COLO668 (cell line): ENCODE results near the gene C7orf33.
"Not testable (repeated sequence)": the region's sequence is repeated elsewhere in the genome, so short reads cannot be mapped to it uniquely, and the experiment has no call there.

ENCODE experiments used
- DNase-seq: peaks from one replicate; lab custom pipeline; 2025; ENCODE audit not compliant: unreplicated experiment; lab: John Stamatoyannopoulos, UW

Gene C7orf33

DNA sequence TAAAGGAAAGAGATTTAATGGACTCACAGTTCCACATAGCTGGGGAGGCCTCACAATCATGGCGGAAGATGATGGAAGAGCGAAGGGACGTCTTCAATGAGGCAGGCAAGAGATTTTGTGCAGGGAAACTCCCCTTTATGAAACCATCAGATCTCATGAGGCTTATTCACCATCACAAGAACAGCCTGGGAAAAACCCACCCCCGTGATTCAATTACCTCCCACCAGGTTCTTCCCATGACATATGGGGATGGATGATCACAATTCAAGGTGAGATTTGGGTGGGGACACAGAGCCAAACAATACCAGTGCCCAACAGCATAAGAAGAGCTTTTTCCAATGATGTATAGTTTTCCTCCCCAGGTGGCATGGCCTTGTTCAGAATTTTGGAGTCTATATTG is 11.2 kb upstream of the C7orf33 start:
- no peak for DNase-seq

DNA sequence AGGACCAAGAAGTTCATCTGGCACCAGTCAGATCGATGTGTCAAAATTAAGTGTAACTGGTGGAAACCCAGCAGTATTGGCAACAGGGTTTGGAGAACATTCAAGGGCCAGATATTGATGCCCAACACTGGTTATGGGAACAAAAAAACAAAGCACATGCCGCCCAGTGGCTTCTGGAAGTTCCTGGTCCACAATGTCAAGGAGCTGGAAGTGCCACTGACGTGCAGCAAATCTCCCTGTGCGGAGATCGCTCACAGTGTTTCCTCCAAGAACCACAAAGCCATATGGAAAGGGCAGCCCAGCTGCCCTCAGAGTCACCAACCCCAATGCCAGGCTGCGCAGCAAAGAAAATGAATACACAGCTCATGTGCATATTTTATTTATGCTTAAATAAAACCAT is 10.1 kb upstream of the C7orf33 start:
- DNase-seq: no peak

DNA sequence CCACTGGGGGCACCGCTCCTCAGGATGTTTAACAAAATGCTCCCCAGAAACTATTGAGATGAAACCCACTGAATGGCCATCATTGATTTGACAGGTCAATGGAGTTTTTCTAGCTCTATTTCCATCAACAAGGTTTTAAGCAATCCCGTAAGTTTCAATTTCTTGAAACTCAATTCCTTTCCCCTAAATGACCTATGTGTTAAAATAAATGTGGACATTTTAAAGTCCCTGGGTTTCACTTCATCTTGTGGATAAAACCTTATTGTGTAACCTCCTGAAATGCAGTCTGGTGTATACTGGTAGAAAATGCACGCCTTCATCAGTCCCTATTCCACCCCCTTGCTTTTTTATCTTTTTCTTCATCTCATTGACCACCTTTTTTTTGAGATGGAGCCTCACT is 8.9 kb upstream of the C7orf33 start:
- no peak for DNase-seq

DNA sequence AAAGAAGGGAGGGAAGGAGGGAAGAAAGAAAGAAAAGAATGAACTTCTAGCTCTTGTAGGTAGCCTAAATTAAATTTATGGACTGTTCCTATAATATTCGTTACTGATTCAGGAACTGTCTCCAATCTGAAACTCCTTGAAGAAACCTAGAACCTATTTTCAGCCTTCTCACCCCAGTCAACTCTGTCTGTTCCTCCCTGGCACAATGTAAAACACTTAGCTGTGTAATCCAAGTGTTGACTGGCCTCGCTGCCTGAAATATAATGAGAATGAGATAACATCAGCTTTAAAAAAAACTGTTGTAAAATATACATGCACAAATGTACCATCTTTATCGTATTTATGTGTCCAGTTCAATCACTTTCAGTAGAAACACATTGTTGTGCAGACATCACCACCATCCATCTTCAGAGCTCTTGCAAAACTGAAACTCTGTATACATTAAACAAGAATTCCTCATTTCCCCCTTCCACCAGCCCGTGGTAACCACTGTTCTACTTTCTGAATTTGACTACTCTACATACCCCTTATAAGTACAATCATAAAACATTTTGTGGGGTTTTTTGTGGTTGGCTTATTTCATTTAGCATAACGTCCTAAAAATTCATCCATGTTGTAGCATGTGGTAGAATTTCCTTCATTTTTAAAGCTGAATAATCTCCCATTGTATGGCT is 6.3 kb upstream of the C7orf33 start:
- DNase-seq: no peak

DNA sequence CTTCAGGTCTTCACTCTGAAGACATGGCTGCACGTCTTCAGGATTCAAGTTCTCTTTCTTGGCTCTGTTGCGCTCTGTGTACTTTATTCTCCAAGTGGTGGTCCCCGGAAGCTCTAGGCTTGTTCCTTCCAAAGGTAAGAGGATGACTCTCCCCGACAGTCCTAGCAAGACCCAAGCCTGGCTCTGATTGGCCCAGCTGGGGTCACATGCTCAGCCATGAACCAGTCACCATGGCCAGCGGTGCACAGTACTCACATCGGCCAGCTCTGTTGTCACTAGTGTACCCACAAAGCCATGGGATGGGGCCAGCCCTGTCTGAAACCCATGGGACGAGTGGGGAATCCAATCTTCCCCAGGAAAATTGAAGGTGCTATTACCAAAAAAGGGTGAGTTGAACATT is 5.2 kb upstream of the C7orf33 start:
- no peak for DNase-seq

DNA sequence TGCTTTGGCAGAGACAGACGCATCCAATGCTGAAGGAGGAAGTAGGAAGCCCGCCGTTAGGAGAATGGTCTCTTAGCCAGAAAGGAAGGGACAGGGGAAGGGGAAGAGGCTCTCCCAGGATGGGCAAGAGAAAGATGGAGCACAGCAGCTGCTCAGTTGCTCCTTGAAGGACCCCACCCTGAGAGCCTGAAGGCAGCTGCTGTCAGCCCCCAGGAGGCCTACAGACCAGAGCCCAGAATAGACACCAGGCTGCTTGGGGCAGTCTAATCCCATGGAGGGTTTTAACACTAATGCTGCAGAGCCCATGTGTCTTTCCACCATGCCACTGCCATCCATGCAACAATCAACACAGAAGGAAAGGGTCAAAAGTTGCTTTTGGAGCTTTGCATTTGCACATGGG is 3.5 kb upstream of the C7orf33 start:
- DNase-seq: no peak

DNA sequence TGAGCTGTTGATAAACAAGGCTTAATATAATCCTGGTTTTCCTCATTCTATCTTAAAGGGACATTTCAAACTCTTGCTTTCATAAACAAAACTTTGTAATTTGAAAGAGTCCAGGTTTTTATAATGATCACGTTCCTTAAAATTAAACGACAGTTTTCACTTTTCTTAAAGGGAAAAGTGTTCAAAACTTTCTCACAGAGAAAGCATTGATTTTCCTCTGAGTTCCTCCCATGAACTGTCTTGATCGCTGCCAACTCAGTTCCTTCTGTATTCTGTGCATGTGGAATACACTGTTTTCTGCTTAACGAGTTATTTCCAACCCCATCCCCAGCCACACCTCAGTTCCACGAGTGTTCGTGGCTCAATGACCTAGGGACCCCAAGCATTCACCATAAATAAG is 2.4 kb upstream of the C7orf33 start:
- DNase-seq: no peak

DNA sequence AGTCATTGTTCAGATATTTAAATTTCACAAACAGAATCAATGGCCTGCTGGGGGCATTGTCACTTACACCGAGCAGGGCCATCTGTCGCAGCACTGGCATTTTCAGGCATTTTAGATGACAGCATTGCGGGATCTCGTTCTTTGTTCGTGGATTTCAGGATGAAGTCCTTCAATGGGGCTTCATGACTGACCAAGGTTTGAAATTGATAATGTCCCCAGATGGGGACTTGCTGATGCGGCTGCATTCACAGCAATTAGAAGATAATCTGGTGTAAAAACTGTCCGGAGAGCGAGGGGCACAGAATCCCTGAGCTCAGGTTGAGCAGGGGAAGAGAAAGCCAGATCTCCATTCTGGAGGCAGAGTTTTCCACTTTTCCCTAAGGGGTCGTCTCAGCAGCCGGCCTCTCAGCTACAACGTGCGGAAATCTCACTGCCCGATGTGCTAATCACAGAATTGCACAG is 1.9 kb upstream of the C7orf33 start:
- DNase-seq: no peak

DNA sequence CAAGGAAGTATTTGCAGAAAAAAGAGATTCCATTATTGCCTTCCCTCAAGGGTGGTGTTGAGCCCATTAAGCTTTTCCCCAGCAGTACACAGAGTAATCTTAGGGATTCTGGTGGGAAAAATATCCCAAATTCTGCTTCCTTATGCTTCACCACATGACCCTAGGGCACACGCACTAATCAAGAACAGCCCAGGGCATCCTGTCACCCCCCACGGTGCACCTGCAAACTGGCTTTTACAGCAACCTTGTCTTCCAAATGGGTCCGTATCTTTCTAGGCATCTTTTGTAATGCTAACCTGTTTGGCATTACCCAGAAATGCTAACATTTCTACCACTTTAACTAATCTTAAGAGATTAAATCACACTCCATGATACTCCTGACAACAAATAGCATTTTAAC is 926 bp upstream of the C7orf33 start:
- DNase-seq: no peak

DNA sequence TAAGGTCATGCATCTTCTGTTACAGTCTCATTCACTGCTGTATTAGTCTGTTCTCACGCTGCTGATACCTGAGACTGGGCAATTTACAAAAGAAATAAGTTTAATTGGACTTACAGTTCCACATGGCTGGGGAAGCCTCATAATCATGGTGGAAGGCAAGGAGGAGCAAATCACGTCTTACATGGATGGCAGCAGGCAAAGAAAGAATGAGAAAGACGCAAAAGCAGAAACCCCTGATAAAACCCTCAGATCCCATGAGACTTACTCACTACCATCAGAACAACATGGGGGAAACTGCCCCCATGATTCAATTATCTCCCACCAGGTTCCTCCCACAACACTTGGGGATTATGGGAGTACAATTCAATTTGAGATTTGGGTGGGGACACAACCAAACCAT is 5.8 kb downstream of the C7orf33 start:
- not testable (repeated sequence) for DNase-seq

DNA sequence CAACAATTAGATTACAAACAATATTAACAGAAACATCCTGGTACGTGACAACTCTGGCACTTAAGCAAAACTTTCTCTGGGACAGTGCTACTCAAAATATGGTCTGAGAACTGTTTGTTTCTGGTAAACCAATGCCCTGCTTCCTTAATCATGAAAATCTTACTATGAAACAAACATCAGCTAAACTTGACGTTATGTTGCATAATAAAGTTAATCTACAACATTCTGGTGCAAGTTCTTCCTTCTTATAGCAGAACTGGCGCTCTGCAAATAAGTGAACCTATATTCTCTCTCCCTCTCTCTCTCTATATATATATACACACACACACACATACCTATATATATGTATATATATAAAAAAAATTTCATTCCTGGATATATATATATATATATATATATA is 7.8 kb downstream of the C7orf33 start:
- DNase-seq: no peak

DNA sequence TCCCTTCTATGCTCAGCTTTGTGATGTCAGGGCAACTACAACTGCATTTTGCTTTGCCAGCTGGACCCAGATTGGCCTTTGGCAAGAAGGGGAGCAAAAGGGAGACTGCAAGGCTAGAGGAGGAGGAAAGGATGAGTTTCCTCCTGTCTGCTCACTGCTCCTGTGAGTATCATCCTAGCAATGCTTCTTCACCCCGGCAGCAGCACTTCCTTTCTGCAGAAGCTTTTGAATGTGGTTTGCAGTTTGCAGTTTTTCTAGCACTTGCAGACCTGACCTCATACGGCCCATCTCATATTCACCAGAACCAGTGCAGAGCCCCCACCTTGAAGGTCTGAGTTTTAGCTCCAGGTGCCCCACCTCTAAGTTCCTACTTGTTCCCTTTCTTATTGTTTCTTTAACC is 14.8 kb downstream of the C7orf33 start:
- no peak for DNase-seq

DNA sequence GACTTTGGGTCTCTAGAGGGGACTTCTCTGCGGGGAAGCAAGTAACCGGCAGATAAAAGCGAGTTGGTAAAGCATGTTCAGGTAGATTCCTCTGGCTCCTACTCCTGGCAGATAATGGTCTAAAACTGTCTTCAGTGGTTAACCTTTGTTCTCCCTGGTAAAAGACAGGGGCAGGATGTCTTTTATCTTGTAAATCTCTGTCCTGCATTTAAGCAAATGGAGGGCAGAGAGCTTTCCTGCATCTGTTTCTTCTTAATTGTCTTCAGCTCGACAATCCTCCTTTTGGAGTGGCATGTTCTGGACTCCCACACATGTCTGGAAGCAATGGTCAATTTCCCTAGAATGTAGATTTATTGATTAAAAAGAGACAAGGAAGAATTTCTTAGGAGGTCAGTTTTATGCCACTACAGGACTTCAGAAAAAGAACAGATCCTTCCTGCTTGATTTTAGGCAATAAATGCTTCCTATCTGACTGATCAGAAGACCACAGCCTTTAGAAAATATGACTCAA is 16.6 kb downstream of the C7orf33 start:
- no peak for DNase-seq

DNA sequence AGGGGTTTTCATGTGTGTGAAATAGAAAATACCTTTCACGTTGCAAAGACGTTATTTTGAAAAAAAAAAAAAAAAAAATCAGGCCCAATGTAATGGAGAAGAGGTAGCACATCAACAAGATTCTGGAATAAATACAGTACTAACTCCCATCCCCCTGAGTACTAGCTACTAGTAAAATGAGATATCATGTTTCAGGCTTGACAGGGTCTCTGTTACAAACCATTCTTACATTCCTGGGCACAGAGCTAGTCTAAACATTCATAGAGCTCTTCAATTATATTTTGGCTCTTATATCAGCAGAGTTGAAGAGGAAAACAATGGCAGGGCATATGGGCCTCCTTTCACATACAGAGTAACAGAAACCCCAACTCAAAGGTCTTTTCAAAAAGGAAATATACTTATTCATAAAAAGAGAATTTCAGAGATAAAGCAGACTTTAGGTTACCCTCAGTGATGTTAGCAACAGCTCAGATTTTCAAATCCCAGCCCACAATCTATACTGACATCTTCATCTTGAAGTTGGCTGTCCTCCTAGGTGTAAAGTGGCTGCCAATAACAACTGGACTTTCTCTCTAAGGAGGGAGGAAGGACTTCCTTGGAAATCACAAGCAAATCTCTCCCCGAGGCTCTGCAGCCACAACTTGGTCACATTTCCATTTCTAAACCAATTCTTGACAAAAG is 18.6 kb downstream of the C7orf33 start:
- DNase-seq: no peak

DNA sequence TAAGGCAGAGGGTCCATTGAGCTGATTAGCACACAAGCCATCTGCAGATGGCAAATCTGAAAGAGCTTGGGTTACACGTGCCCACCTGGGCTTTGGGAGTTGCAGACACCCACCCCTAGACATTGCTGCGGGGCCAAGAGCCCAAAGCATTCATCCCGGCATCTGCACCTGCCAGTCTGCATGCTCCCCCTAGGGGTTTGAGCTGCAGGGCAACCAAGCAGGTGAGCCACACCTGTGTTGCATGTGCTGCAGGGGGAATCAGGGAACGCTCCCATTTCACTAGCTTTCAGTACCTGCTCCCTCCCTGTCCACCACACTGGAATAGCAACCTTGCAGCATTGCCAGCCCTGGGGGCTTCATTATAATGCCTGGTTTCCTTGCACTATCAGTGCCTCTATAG is 21.1 kb downstream of the C7orf33 start:
- peak; percentile 5 for DNase-seq

DNA sequence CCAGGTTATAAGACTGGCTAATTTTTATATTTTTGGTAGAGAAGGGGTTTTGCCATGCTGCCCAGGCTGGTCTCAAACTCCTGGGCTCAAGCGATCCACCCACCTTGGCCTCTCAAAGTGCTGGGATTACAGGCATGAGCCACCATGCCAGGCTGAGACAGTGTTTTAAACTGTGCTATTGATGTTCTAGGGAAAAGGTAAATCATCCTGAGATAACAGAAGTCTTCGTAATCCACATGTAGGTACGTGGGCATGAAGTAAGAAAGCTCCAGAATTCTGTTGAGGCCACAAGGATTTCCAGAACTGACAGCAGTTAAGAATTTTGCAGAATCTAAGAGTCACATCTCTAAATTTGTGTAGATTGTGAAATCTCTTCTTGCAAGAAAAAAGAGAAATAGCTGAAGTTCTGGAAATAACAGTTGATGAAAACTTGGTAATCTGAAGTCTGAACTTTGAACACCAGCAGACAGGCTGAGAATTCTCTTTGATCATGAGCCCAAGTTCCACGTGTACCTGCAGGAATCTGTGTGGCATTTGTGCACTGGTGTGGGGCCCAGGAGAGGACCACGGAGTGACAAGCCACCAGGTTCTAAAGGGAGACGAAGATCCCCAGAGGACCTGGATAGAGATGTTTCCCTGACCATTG is 24.6 kb downstream of the C7orf33 start:
- no peak for DNase-seq

DNA sequence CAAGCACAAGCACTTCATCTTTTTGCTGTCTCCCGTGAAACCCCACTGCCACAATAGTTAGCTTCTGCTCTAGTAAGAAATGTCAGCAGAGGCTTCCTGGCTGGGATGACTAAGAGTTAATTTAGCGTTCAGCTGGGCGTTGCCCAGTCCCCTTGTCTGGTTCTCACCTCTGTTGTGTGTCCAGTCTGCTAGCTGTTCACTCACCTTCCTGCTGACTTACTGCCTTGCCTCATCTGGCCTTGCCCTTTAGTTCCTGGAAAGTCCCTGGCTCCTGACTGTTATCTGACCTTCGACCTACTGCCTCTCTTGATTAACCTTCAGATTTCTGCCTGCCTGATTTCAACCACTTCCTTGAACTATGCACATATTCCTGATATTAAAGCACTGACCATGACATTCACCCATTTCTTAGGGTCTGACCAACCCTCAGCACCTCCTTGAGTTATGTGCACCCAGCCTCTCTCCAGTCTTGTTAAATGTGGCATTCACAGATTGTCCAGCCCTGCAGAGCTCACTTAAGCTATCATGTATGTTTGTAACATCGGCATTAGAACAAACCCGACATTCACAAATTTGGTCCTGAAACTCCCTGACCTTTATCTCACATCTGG is 30.3 kb downstream of the C7orf33 start:
- DNase-seq: no peak

DNA sequence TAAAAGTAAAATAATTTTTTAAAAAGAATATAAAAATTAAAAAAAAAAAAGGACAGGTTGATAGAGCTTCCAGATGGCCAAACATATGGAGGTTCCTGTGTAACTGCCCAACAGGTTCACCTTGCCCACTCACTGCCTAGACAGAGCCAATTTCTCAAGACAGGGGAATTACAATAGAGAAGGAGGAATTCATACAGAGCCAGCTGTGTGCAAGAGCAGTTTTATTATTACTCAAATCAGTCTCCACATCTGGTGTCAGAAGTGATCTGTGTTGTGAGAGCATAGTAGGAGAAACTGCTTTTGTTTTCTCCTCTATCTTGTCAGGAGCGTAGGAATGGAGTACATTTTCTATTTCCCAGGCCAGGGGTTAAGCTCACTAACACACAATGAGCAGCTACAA is 31.0 kb downstream of the C7orf33 start:
- DNase-seq: no peak

DNA sequence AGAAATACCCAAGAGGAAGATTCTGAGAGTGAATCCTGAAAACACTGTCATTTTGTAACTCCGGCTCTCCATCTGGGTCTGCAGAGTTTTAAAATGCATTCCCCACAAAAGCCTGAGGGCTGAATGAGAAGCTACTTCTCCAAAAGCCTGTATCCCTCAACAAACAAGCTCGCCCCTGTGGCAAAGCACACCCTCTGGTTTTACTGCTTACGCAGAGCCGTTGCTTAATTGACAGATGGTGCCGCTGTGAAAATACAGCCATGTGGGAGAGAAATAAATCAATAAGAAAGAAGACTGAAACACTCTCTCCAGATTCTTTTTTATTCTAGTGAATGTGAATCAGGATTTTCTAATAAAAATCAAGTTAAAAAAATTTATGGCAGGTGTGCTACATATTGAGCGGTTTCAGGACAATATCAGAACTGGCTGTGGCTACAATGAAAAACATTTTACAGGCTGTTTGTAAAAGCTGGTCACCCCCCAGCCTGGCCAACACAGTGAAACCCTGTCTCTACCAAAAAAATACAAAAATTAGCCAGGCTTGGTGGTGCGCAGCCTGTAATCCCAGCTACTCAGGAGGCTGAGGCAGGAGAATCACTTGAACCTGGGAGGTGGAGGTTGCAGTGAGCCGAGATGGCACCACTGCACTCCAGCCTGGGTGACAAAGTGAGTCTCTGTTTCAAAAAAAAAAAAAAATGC is 32.5 kb downstream of the C7orf33 start:
- DNase-seq: no peak

DNA sequence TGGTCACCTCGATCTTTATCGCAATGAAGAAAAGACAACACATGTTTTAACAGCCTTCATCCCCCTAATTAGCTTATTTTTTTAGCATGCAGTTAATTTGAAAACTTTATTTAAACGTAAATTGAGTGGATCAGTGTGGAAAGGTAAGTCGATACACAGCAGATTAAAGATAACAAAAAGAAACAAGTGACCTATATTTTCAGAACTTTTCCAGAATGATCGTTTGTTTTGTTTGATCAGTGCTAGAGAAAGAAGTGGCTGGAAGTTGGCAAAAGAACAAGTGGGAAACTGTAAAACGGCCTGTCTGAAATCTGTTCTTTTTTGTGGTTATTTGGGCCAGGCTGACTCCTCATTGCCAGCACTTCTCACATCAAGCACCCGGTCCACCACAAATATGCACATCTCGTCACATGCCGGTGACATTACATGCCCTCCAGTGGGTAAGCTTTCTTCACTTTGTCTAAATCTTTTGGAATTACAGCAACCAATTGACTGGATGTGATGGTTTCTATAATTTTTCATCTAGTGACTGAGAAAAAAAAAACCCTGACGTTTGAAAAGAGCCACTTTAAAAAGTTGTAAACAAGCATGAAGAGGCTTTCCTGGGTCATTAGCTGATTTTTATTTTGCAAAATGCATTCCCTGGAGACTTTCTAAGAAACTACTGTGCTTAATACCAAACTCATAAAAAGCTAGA is 33.2 kb downstream of the C7orf33 start:
- DNase-seq: no peak

DNA sequence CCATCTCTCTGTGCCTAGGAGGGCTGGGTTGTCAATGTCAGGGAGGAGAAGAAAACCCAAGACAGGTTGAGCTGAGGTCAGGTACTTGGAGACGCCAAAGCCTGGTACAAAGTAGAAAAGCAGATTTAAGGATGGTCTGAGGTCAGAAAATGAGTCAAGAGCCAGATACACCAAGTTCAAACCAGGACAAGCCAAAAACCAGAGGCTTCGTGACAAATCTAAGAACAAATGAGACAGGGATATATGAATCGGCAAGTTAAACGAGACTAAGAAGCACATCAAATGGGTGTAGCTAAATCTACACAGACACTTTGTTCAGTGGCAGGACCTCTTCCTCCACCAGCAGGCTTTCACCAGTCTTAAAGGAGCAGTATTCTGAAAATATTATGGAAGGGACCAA is 34.2 kb downstream of the C7orf33 start:
- no peak for DNase-seq
